ENCODE data around the gene C7orf33.

DNA sequence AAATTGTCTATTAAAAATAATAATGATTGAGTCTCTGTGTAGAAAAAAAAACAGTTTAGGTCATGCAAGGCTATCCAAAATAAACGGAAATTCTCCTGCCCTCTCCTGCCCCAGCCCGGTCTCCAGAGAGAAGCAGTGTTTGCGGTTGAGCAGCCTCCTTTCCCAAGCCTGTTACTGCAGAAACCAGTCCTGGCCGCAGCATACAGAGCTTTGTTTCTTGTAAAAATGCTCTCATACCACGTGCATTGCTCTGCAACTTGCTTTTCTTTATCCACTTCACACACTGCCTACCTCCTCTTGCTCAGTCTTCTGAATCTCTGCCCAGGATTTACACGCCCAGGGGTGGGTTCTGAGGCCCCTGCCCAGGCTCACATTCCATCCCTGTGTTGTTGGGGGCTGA, 73.8 kb downstream of the C7orf33 start:
- TF ChIP-seq CTCF (IDR thresholded peaks at IDR 0.05; ENCODE audit: low read depth, low read length, missing input control) (no peak), RAD21 (IDR thresholded peaks at IDR 0.05) (no peak), FOXA1 (IDR thresholded peaks at IDR 0.05) (no peak), GABPA (IDR thresholded peaks at IDR 0.05 in 1 of 2, conservative IDR thresholded peaks at IDR 0.05 in 1 of 2) (no peak), JUND (IDR thresholded peaks at IDR 0.05) (no peak), YY1 (IDR thresholded peaks at IDR 0.05) (no peak), ZBTB33 (IDR thresholded peaks at IDR 0.05) (no peak), EGR1 (IDR thresholded peaks at IDR 0.05; ENCODE audit: low read depth in 2 of 2) (no peak)
- TF ChIP-seq, protein P1, sequence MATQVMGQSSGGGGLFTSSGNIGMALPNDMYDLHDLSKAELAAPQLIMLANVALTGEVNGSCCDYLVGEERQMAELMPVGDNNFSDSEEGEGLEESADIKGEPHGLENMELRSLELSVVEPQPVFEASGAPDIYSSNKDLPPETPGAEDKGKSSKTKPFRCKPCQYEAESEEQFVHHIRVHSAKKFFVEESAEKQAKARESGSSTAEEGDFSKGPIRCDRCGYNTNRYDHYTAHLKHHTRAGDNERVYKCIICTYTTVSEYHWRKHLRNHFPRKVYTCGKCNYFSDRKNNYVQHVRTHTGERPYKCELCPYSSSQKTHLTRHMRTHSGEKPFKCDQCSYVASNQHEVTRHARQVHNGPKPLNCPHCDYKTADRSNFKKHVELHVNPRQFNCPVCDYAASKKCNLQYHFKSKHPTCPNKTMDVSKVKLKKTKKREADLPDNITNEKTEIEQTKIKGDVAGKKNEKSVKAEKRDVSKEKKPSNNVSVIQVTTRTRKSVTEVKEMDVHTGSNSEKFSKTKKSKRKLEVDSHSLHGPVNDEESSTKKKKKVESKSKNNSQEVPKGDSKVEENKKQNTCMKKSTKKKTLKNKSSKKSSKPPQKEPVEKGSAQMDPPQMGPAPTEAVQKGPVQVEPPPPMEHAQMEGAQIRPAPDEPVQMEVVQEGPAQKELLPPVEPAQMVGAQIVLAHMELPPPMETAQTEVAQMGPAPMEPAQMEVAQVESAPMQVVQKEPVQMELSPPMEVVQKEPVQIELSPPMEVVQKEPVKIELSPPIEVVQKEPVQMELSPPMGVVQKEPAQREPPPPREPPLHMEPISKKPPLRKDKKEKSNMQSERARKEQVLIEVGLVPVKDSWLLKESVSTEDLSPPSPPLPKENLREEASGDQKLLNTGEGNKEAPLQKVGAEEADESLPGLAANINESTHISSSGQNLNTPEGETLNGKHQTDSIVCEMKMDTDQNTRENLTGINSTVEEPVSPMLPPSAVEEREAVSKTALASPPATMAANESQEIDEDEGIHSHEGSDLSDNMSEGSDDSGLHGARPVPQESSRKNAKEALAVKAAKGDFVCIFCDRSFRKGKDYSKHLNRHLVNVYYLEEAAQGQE (IDR thresholded peaks at IDR 0.05): no peak
- TF ChIP-seq, protein P2, sequence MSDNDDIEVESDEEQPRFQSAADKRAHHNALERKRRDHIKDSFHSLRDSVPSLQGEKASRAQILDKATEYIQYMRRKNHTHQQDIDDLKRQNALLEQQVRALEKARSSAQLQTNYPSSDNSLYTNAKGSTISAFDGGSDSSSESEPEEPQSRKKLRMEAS (IDR thresholded peaks at IDR 0.05): no peak

Measured in liver (tissue), 3 donors.